H1 (cell line): Measurements from ENCODE around the gene POGZ. TPM values are rescaled to one million over a fixed set of nuclear protein-coding genes. Genes with fewer than 3 reads are reported as not detected.

Experiments
- CREB1 ChIP-seq: IDR thresholded peaks from 2 replicates; pipeline ENCODE4 v1.6.1; 2012; ENCODE audit warnings: inconsistent platforms
- CTCF ChIP-seq, 3 experiments: IDR thresholded peaks; 1 replicate in 2 of 3; 2 replicates in 1 of 3; pipeline versions ENCODE4 v1.5.1 to v1.6.1; 2011; ENCODE audit warnings: low read length in 3 of 3, mild to moderate bottlenecking in 3 of 3, inconsistent platforms in 2 of 3, low read depth in 1 of 3, moderate library complexity in 1 of 3; ENCODE audit not compliant: insufficient read depth in 1 of 3; ENCODE audit errors: control extremely low read depth in 1 of 3
- JUND ChIP-seq: IDR thresholded peaks from 2 replicates; pipeline ENCODE4 v1.6.1; 2011; ENCODE audit warnings: mild to moderate bottlenecking, improper control_type of control experiment, low read length
- KDM4A ChIP-seq: IDR thresholded peaks from one replicate; pipeline ENCODE4 v1.7.1; 2012; ENCODE audit warnings: low read depth, mild to moderate bottlenecking, moderate library complexity, low read length, inconsistent platforms; ENCODE audit not compliant: severe bottlenecking
- MAX ChIP-seq: IDR thresholded peaks from 2 replicates; pipeline ENCODE4 v1.6.1; 2012; ENCODE audit warnings: inconsistent platforms
- PHF8 ChIP-seq: fragments of 200-600 bp; sonication (generic); conservative IDR thresholded peaks from 2 replicates; pipeline ENCODE4 v1.7.1; 2012; ENCODE audit warnings: low read depth, mild to moderate bottlenecking, inconsistent platforms, low read length, moderate library complexity
- POU5F1 ChIP-seq: IDR thresholded peaks from 2 replicates; pipeline ENCODE4 v1.6.1; 2011; ENCODE audit warnings: low read depth, mild to moderate bottlenecking, low read length, moderate library complexity
- SAP30 ChIP-seq: fragments of 300-600 bp; sonication (generic); IDR thresholded peaks from 2 replicates; pipeline ENCODE4 v1.7.1; 2012; ENCODE audit warnings: low read length, moderate library complexity, mild to moderate bottlenecking, inconsistent platforms; ENCODE audit not compliant: insufficient read depth, insufficient replicate concordance
- SIRT6 ChIP-seq: IDR thresholded peaks from one replicate; pipeline ENCODE4 v1.7.1; 2012; ENCODE audit warnings: low read length, inconsistent platforms
- TCF12 ChIP-seq: IDR thresholded peaks from 2 replicates; pipeline ENCODE4 v1.6.1; 2011; ENCODE audit warnings: low read depth, mild to moderate bottlenecking, low read length
- polyA plus RNA-seq, 7 experiments: library from polyadenylated mRNA; depleted of rRNA in 3 of 7; stranded (reverse) in 5 of 7; unstranded in 2 of 7; fragments of >200 nt in 5 of 7; fragments of 200-250 nt in 2 of 7; gene quantifications; 1 replicate in 5 of 7; 2 replicates in 1 of 7; 4 replicates in 1 of 7; pipeline versions ENCODE4 v1.2.1 to v1.2.3, GENCODE V29; 2011 to 2013; ENCODE audit warnings: missing spikeins in 2 of 7, mixed read lengths in 2 of 7
- total RNA-seq: library from RNA; stranded (reverse); fragmentation: NEBNext Ultra II Directional; extraction: Animal tissue kit (Norgen Biotek cat#: 25700); gene quantifications from 2 replicates; pipeline ENCODE4 v1.2.1, GENCODE V29; 2021

Gene POGZ
- total and polyA plus RNA-seq, 2 of the 8 experiments (the other 6 are each of a cell fraction or from before 2014, with no cell fraction given): 66.4 to 105 TPM

- TF ChIP-seq CTCF (IDR thresholded peaks at IDR 0.05; ENCODE audit: control extremely low read depth in 1 of 3, insufficient read depth in 1 of 3, low read depth in 1 of 3, low read length in 3 of 3) (no peak), SAP30 (no peak), CREB1 (no peak), TCF12 (no peak), SIRT6 (no peak), JUND (no peak), KDM4A (no peak), MAX (no peak), PHF8 (no peak), POU5F1 (no peak)
Measured at GRCh38 chr1:151458802-151459330, 428 bp downstream of the POGZ start (continued).
